ENCODE measurements around the gene TXK.

The TXK gene

DNA sequence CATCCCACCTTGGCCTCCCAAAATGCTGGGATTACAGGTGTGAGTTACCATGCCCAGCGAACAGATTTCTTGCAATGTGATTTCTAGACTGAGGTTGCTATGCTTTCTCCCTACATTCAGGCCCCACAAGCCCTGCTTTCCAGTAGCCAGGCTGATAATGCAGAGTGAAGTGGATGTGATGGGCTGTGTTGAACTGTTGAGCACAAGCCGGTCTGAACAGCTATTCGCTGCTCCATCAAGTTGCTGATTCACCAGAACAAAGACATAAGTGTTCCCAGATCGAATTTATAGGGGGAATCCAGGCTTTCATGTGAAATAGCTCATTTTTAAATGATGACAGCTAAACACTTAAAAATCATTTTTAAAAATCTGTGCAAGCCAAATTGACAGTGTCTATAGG is 109.5 kb downstream of the TXK start:
- no peak for DNase-seq (ENCODE audit: low read depth in 2 of 2, low spot score in 1 of 2)

DNA sequence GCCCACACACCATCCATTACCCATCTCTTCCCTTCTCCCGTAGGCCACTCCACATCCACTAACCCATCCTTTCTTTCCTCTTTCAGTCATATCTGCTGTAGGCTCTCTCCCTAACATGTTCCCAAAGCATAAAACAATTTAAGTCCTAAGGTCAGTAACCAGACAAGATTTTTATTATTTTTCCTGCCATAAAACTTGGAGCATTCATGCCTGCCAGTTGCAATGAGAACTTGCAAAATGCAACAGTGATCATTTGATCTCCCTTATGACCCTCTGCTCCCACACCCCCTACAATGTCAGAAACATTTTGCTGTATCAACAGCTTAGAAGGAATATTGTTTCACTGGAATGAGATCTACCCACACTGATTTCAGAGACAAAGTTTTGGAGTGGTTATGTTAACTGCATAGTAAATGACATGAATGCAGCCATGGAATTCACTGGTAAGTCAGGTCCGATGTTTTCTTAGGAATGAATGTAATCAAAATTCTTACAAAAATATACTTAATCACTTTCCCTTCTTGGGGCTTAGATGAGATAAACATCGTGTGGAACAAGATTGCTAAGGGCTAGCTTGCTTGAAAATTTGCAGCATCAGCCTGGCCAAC is 111.8 kb downstream of the TXK start:
- no peak for DNase-seq (ENCODE audit: low read depth in 2 of 2, low spot score in 1 of 2)

DNA sequence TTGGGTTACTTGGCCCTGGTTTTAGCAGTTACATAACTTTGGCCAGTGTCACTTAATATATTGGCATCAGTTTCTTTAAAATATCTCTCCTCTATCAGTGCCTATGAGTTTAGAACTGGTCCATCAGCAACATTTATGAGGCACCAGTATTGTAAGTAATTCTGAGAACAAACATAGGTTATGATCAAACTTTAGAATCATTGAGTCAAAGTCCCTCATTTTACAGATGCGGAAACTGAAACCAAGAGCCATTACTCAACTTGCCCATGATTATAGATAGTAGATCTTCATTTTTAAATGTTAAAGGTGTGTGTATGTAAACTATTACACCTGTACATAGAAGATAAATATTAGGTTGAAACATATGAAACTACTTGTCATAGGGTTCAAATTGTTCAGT is 113.0 kb downstream of the TXK start:
- no peak for DNase-seq (ENCODE audit: low read depth in 2 of 2, low spot score in 1 of 2)

DNA sequence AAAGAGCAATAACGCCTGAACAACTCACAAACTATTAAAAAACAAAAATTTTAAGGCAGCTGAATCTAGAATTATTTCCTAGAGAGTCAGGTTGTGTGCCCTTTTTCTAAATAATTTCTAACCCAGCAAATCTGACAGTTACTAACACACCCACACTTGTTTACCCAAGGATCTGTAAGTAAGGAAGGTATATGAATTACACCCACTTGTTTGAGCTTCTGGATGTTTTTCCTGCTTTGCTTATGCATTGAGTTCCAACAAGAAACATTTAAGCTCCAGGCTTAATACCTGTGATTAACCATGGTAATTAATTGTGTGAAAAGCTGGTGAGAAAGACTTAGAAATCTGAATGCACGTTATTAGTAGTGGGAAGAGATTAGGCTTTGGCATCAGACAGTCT is 115.9 kb downstream of the TXK start:
- no peak for DNase-seq (ENCODE audit: low read depth in 2 of 2, low spot score in 1 of 2)

DNA sequence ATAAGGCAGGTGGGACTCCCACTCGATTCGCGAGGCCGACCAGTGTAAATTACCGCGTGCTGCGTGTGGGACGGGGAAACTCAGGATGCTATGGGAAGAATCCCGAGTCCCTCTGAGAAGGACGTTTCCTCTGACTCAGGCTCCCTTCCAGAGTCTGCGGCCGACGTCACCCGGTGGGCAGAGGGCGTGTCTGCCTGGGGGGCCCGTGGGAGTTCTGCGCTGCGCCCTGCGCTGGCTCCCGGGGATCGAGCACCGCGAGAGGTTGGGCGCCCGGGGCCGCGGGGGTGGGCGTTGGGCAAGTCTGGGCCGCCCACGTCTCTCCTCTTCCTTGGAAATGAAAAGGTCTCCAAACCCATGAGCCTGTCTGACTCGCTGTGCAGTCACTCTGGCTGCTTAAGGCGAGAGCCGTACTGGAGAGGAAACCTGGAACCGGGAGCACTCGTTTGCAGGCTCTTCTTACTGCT is 116.9 kb downstream of the TXK start:
- DNase-seq (ENCODE audit: low read depth in 2 of 2, low spot score in 1 of 2): peak in 1 of 2 donors; percentile 36
